Epithelial cell of esophagus (primary cell): ENCODE measurements around the gene HTR4.

Experiments used
- DNase-seq: peaks from one replicate; pipeline ENCODE4 v3.0.0; 2010; ENCODE audit warnings: low read depth
- H3K4me3 ChIP-seq: 2 replicates; pipeline ENCODE4 v1.5.1; 2011; ENCODE audit warnings: mild to moderate bottlenecking, low read length, control low read depth
- CTCF ChIP-seq: IDR thresholded peaks from 2 replicates; pipeline ENCODE4 v1.5.1; 2011; ENCODE audit warnings: low read depth, mild to moderate bottlenecking, low read length, control low read depth, inconsistent platforms; ENCODE audit not compliant: insufficient read depth; ENCODE audit errors: missing control alignments

The HTR4 gene

DNA sequence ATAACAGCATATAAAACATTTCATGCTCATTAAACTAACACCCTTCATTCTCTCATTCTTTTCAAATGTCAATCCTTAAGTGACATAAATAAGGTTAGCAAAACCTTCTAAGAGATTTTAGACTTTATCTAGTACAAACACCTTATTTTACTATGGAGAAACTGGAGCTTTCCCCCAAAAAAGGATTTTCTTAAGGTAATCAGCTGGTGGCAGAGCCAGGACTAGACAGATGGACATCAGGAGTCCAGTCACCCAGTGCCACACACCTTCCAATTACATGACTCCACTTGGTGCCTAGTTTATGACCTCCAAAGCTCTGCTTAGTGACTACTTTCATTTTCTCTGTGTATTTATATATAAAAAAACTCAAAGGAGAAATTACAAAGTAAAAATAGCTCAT lies 70.2 kb downstream of the HTR4 start:
- no peak overlapping the region for H3K4me3 ChIP-seq
- TF ChIP-seq CTCF = no peak
- DNase-seq = no peak

GRCh38 chr5:148583421-148583965 lies 70.8 kb downstream of the HTR4 start:
- H3K4me3 ChIP-seq = no peak overlapping the region
- no peak for TF ChIP-seq CTCF
- DNase-seq = peak; percentile 8

DNA sequence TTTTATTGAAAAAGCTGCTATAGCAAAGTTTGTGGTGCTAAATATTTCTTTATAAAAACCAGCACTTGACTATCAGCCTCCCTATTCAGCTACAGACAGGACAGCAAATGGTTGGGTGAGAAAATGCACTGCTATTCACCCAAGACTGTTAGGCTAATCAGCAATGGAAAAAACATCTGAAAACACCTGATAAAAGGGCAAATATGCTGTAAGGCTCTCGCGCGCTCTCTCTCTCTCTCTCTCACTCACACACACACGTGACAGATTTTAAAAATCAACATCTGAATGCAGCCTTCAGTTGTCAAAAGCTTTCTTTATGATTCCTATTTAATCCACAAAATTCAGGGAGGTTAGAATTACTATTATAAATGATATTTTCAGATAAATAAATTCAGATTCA lies 80.2 kb downstream of the HTR4 start:
- no peak for TF ChIP-seq CTCF

DNA sequence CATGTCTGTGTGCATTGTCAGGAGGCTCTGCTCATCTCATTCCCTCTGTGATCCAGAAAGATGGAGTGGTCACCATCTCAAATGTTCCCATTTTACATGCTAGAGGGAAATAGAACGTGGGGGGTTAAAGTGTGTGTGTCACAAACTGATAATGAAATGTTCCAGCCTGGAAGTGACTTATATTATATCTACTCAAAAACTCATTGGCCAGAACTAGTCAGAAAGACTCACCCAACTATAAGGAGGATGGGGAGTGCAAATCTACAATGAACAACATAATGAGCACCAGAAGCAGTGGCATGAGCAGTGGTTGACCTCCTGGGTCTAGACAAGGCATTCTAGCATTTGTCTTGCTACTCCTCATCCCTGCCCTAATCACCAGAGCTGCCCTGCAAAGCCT lies 81.0 kb downstream of the HTR4 start:
- DNase-seq = no peak
- TF ChIP-seq CTCF = no peak
- H3K4me3 ChIP-seq = no peak overlapping the region

More for the DNA sequence above, 80.2 kb downstream of the HTR4 start:
- no peak overlapping the region for H3K4me3 ChIP-seq
- DNase-seq = no peak

DNA sequence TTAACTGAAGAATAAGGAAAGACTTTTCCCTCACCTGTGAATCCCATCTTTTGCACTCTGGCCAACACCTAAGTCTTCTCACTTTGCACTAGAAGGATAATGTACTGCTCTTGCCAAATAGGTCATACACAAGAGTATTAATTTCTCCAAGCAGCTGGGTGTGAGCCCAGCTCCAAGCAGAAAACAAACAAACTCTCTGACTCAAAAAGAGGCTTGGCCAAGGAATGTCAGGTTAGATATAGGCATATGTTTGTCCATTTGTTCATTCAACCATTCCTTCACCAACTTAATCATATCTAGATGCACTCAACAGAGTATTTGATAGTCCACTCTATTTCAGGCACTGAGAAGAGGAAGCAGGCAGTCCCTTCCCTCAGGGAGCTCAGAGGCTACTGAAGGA lies 84.4 kb downstream of the HTR4 start:
- no peak for TF ChIP-seq CTCF
- no peak overlapping the region for H3K4me3 ChIP-seq
- peak; percentile 52 for DNase-seq

GRCh38 chr5:148565148-148565547 lies 89.2 kb downstream of the HTR4 start:
- no peak for TF ChIP-seq CTCF
- H3K4me3 ChIP-seq = no peak overlapping the region
- DNase-seq = no peak

- no peak for DNase-seq
- no peak overlapping the region for H3K4me3 ChIP-seq
- TF ChIP-seq CTCF = no peak
Measured at GRCh38 chr5:148563021-148563420, 91.3 kb downstream of the HTR4 start.
